ENCODE results near the gene CMTR1.

CMTR1 gene

DNA sequence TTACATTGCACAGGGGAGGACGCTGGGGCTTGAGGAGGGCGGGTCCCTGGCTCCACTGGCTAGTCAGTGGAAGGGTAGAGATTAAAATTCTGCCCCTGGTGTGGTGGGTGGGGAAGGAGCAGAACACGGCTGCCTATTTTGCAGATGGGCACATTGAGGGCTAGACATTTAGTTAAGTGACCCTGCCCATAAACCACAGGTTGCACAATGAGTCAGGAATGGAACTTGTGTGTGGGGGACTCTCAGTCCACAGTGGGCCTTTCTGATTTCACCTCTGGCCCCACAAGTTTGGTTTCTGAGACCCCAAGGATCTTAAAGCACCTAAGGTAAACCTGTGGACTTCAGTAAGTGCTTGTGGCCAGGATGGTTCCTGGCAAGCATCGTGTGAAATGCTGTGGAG, 88.7 kb downstream of the CMTR1 start:
- H3K4me3 ChIP-seq (ENCODE audit: low read depth, low read length): no peak overlapping the region
- TF ChIP-seq, protein P1, sequence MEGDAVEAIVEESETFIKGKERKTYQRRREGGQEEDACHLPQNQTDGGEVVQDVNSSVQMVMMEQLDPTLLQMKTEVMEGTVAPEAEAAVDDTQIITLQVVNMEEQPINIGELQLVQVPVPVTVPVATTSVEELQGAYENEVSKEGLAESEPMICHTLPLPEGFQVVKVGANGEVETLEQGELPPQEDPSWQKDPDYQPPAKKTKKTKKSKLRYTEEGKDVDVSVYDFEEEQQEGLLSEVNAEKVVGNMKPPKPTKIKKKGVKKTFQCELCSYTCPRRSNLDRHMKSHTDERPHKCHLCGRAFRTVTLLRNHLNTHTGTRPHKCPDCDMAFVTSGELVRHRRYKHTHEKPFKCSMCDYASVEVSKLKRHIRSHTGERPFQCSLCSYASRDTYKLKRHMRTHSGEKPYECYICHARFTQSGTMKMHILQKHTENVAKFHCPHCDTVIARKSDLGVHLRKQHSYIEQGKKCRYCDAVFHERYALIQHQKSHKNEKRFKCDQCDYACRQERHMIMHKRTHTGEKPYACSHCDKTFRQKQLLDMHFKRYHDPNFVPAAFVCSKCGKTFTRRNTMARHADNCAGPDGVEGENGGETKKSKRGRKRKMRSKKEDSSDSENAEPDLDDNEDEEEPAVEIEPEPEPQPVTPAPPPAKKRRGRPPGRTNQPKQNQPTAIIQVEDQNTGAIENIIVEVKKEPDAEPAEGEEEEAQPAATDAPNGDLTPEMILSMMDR (IDR thresholded peaks at IDR 0.05; ENCODE audit: insufficient read depth, low read depth, low read length, missing control alignments): no peak
- DNase-seq (ENCODE audit: low read depth): peak; percentile 78

DNA sequence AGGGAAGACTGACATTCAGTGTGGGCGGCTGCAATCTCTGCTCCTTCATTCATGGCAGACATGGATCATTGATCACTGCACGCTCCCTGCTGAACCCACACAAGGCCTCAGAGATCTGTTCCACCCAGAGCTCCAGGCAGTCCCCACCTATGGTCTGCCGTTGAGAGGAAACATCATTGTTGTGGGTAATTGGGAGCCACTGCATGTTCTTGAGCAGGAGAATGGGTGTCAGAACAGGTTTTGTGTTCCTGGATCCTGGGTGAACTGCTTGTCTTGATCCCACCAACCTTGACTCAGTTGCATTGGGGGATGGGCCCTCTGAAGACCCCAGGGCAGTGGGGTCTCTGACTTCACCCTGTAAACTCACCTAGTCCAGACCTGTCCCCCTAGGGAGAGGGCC, 89.8 kb downstream of the CMTR1 start:
- TF ChIP-seq, protein P1 (IDR thresholded peaks at IDR 0.05; ENCODE audit: insufficient read depth, low read depth, low read length, missing control alignments): no peak
- DNase-seq (ENCODE audit: low read depth): no peak
- H3K4me3 ChIP-seq (ENCODE audit: low read depth, low read length): no peak overlapping the region

DNA sequence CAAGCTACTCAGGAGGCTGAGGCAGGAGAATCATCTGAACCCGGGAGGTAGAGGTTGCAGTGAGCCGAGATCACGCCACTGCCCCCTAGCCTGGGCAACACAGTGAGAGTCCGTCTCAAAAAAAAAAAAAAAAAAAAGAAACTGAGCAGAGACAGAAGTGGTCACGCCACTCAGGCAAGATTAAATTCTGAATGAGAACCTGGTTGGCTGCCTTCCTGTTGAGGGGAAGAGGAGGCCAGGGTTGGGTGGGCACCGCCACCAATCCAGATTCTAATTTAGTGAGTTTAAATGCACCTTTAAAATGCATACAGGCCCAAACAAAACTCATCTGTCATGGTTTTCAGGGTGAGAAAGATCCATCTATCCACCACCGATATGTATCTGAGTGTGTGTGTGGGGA, 90.4 kb downstream of the CMTR1 start:
- no peak for DNase-seq (ENCODE audit: low read depth)
- TF ChIP-seq, protein P1 (IDR thresholded peaks at IDR 0.05; ENCODE audit: insufficient read depth, low read depth, low read length, missing control alignments): no peak
- H3K4me3 ChIP-seq (ENCODE audit: low read depth, low read length): no peak overlapping the region

DNA sequence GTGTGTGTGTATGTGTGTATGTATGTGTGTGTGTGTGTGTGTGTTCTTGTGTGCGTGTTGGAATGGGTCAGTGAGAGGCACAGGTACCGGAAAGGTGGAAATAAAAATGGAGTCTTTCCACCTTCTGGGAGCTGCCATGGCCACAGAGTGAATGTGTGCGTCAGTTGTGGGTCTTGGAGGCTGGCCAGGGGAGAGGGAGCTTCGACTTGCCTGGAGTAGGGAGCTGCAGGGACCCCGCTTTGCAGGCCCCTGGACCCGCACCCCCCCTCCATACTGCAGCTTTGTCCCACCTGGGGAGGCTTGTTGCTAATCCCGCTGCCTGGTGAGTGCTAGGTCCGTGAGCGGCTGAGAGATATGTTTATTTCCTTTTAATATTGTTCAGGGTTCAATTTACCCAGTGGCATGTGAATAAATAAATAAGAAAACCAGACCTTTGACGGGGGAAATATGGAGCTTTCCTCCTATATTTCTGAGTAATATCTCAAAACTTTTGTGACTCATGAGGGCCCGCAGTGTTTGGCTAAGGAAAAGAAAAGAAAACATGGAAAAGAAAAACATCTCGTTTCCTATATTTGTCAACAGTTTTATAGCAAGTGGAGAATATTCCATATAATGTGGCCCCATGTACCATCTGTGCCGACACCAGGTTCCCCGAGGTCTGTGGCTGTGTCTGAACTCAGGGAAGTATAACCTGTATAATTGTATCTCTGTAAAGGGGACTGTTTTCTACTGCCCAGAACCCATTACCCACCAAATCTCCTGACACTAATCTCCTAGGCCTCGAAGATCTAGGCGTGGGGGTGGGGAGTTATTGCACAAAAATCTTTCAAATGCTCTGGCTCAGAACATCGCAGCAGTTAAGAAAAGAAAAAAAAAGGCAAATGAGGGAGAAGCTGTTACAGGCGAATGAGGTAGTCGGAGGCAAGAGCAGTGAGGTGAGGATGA, 91.3 kb downstream of the CMTR1 start:
- H3K4me3 ChIP-seq (ENCODE audit: low read depth, low read length): no peak overlapping the region
- TF ChIP-seq, protein P1 (IDR thresholded peaks at IDR 0.05; ENCODE audit: insufficient read depth, low read depth, low read length, missing control alignments): no peak
- no peak for DNase-seq (ENCODE audit: low read depth)

DNA sequence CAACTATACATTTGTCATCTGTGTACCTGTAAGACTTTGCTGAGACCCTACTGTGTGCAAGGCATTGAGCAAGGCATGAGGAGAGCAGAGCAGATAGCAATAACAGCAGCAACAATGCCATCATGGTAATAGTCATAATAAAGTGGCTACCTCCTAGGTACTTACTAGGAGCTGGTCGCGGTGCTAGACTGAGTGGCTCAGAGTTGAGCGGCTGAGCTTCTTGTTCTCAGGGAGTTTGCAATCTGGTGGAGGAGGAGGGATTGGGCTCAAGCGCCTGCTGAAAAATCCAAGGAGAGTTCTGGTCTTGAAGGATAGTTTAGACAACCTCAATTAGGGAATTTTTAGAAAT, 91.9 kb downstream of the CMTR1 start:
- DNase-seq (ENCODE audit: low read depth): no peak
- no peak overlapping the region for H3K4me3 ChIP-seq (ENCODE audit: low read depth, low read length)
- TF ChIP-seq, protein P1 (IDR thresholded peaks at IDR 0.05; ENCODE audit: insufficient read depth, low read depth, low read length, missing control alignments): no peak

DNA sequence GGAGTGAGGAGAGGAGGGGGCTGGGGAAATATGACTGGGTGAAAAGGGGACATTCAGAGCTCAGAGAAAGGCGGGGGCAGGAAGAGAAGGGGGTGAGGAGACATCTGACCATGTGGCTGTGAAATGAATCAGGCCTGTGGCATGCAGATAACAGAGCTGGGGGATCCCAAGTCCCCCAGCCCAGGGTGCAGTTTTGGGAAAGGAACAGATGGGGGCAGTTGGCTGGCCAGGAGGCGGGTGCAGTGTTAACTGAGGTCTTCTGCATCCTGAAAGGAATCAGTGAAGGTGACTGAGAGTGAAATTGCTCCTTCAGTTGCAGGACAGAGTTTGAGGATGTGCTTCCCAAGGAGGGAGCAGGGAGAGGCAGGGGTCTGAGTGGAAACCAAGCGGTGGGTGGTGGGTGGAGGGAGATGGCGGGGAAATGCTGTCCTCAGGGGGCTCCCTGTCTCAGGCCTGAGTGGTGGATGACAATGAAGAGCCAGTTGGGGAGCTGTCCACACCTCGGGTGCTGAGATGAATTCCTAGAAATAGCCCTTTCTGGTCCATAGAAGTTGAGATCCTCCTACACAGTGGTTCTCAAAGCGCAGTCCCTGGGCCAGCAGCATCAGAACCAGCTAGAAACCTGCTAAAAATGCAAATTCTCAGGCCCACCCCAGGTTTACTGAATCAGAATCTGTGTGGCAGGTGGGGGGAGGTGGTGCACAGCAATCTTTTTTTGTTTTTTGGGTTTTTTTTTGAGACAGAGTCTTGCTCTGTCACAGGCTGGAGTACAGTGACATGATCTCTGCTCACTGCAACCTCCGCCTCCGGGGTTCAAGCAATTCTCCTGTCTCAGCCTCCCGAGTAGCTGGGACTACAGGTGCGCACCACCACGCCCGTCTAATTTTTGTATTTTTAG, 92.7 kb downstream of the CMTR1 start:
- H3K4me3 ChIP-seq (ENCODE audit: low read depth, low read length): no peak overlapping the region
- TF ChIP-seq, protein P1 (IDR thresholded peaks at IDR 0.05; ENCODE audit: insufficient read depth, low read depth, low read length, missing control alignments): no peak
- DNase-seq (ENCODE audit: low read depth): no peak

All from GM12865 (cell line).